HEK293 (cell line): ENCODE results near the gene ABCC11.
A peak's percentile ranks its signal among the peaks of the same experiment; 100 is the strongest.

Experiments used
- CTCF ChIA-PET: fragments of 350-600 bp; formaldehyde crosslinking; extraction: SDS; loops from one replicate; lab custom pipeline; 2021; ENCODE audit warnings: antibody characterized with exemption; lab: Yijun Ruan, JAX
- POLR2A ChIA-PET: fragments of 300-600 bp; formaldehyde crosslinking; extraction: SDS; loops from one replicate; lab custom pipeline; 2020; ENCODE audit warnings: antibody characterized with exemption, inconsistent platforms; lab: Yijun Ruan, JAX
- H3K27ac ChIP-seq: fragments of 200-500 bp; sonication (Bioruptor generic); 2 replicates; pipeline ENCODE4 v1.5.1; 2014; ENCODE audit warnings: low read depth, low read length, control low read depth, inconsistent platforms; ENCODE audit errors: extremely low read depth
- H3K36me3 ChIP-seq, 2 experiments: fragments of 200-500 bp in 1 of 2; sonication (Bioruptor generic) in 1 of 2; 1 replicate in 1 of 2; 2 replicates in 1 of 2; pipeline ENCODE4 v1.5.1; 2014 to 2017; ENCODE audit warnings: inconsistent platforms in 2 of 2, low read length in 2 of 2; ENCODE audit not compliant: control insufficient read depth in 2 of 2, insufficient read depth in 1 of 2
- H3K4me1 ChIP-seq: fragments of 200-500 bp; sonication (Bioruptor generic); 2 replicates; pipeline ENCODE4 v1.5.1; 2014; ENCODE audit warnings: mild to moderate bottlenecking, low read length, inconsistent platforms; ENCODE audit not compliant: control insufficient read depth, insufficient read depth
- H3K4me3 ChIP-seq: 2 replicates; pipeline ENCODE4 v1.5.1; 2011; ENCODE audit warnings: low read depth, mild to moderate bottlenecking, control low read depth, low read length, moderate library complexity
- H3K9me3 ChIP-seq: fragments of 200-500 bp; sonication (Bioruptor generic); 2 replicates; pipeline ENCODE4 v1.5.1; 2014; ENCODE audit warnings: low read depth, low read length, inconsistent platforms; ENCODE audit not compliant: control insufficient read depth, insufficient read depth
- IKZF3 ChIP-seq: fragments of 450-650 bp; IDR thresholded peaks from 2 replicates; pipeline ENCODE4 v1.5.0; 2018; ENCODE audit warnings: missing biosample characterization, mild to moderate bottlenecking, missing genetic modification characterization, moderate library complexity
- MYNN ChIP-seq: fragments of 450-650 bp; formaldehyde crosslinking; IDR thresholded peaks from 2 replicates; pipeline ENCODE4 v1.5.1; 2016; ENCODE audit warnings: missing biosample characterization, missing genetic modification characterization, borderline replicate concordance
- RBAK ChIP-seq: fragments of 450-650 bp; formaldehyde crosslinking; IDR thresholded peaks from 2 replicates; pipeline ENCODE4 v1.5.1; 2016; ENCODE audit warnings: missing biosample characterization, missing genetic modification characterization
- REST ChIP-seq: fragments of 450-650 bp; formaldehyde crosslinking; IDR thresholded peaks from 2 replicates; pipeline ENCODE4 v1.5.1; 2016; ENCODE audit warnings: missing biosample characterization, missing genetic modification characterization
- SCRT1 ChIP-seq: fragments of 450-650 bp; formaldehyde crosslinking; IDR thresholded peaks from 2 replicates; pipeline ENCODE4 v1.5.1; 2016; ENCODE audit warnings: missing biosample characterization, missing genetic modification characterization, borderline replicate concordance
- ZBTB11 ChIP-seq: fragments of 450-650 bp; formaldehyde crosslinking; conservative IDR thresholded peaks from 2 replicates; pipeline ENCODE4 v1.5.1; 2016; ENCODE audit warnings: low read depth, missing biosample characterization, missing genetic modification characterization
- ZBTB20 ChIP-seq: fragments of 450-650 bp; formaldehyde crosslinking; IDR thresholded peaks from 2 replicates; pipeline ENCODE4 v1.5.1; 2016; ENCODE audit warnings: missing biosample characterization, missing genetic modification characterization
- ZNF114 ChIP-seq: fragments of 450-650 bp; formaldehyde crosslinking; IDR thresholded peaks from 2 replicates; pipeline ENCODE4 v1.5.0; 2017; ENCODE audit warnings: missing biosample characterization, missing genetic modification characterization
- ZNF146 ChIP-seq: fragments of 450-650 bp; formaldehyde crosslinking; IDR thresholded peaks from 2 replicates; pipeline ENCODE4 v1.5.1; 2016; ENCODE audit warnings: missing biosample characterization, missing genetic modification characterization
- ZNF157 ChIP-seq: fragments of 450-650 bp; formaldehyde crosslinking; IDR thresholded peaks from 2 replicates; pipeline ENCODE4 v1.5.1; 2016; ENCODE audit warnings: missing biosample characterization, missing genetic modification characterization
- ZNF19 ChIP-seq: fragments of 450-650 bp; formaldehyde crosslinking; IDR thresholded peaks from 2 replicates; pipeline ENCODE4; 2016; ENCODE audit warnings: missing biosample characterization, missing genetic modification characterization, low read depth
- ZNF248 ChIP-seq: fragments of 450-650 bp; formaldehyde crosslinking; IDR thresholded peaks from 2 replicates; pipeline ENCODE4 v1.5.1; 2017; ENCODE audit warnings: missing biosample characterization, missing genetic modification characterization
- ZNF362 ChIP-seq: fragments of 450-650 bp; formaldehyde crosslinking; IDR thresholded peaks from 2 replicates; pipeline ENCODE4 v1.5.1; 2016; ENCODE audit warnings: missing biosample characterization, missing genetic modification characterization
- ZNF48 ChIP-seq: fragments of 450-650 bp; formaldehyde crosslinking; IDR thresholded peaks from 2 replicates; pipeline ENCODE4 v1.5.1; 2016; ENCODE audit warnings: missing biosample characterization, missing genetic modification characterization
- ZNF560 ChIP-seq: fragments of 450-650 bp; formaldehyde crosslinking; IDR thresholded peaks from 2 replicates; pipeline ENCODE4 v1.5.1; 2017; ENCODE audit warnings: missing biosample characterization, missing genetic modification characterization, borderline replicate concordance
- ZNF626 ChIP-seq: fragments of 450-650 bp; sonication (Bioruptor Pico); formaldehyde crosslinking; IDR thresholded peaks from 2 replicates; pipeline ENCODE4 v1.5.1; 2018; ENCODE audit warnings: missing biosample characterization, missing genetic modification characterization, inconsistent platforms
- ZNF747 ChIP-seq: fragments of 450-650 bp; formaldehyde crosslinking; IDR thresholded peaks from 2 replicates; pipeline ENCODE4 v1.5.1; 2016; ENCODE audit warnings: missing biosample characterization, missing genetic modification characterization
- TF ChIP-seq, protein P1 (sequence below): fragments of 450-650 bp; formaldehyde crosslinking; IDR thresholded peaks from 2 replicates; pipeline ENCODE4 v1.5.1; 2016; ENCODE audit warnings: missing biosample characterization, missing genetic modification characterization

The ABCC11 gene

DNA sequence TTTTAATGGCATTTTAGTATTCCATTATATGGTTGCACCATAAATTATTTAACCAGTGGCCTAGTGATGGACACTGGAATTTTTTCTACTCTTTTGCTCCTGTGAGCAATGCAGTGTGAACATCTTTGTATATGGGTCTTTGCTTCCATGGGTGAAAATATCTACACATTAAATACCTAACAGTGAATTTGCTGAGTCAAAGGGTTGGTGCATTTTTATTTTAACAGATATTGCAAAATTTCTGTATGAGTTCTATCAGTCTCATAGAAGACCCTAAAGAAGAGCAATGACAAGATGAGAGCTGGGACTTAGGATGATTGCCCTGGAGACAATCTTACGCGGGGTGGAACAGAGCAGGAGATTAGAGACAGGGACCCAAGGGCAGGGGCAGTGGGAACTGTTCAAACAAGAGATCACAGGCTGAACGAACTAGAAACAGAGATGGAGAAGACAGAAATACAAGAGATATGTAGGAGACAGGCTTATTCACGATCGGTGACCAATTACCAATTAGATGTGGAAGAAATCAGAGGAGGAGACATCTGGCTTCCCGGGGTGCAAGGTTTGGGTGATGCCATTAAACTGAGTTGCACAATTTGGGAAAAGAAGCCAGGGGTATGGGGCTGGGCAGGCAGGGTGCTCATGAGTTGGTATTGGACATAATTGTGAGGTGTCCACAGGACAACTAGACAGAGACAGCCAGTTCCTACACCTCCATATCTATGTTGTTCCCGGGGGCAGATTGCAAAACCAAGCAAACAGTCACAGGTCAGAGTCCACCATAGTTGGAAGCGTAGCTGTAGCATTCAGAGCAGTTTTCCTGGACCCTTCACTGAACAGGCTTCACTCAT lies 43.1 kb downstream of the ABCC11 start:
- Histone ChIP-seq H3K36me3 (no peaks in the 10 kb centered on the region), H3K4me3 (no peak overlapping the region), H3K27ac (no peak overlapping the region), H3K4me1 (no peaks in the 10 kb centered on the region), H3K9me3 (no peaks in the 10 kb centered on the region)
- POLR2A ChIA-PET, result no interaction called here
- CTCF ChIA-PET, result no interaction called here
- peak; percentile 1; the same call in 1 of the 2 replicates for TF ChIP-seq ZNF157
- no peak for TF ChIP-seq MYNN (tag by site-specific recombination)

GRCh38 chr16:48201515-48202201 lies 45.7 kb downstream of the ABCC11 start:
- POLR2A ChIA-PET, result no interaction called here
- H3K9me3 ChIP-seq, result no peaks in the 10 kb centered on the region
- no peak overlapping the region for H3K27ac ChIP-seq
- TF ChIP-seq SCRT1 (tag by site-specific recombination) (no peak), ZNF248 (no peak), RBAK (no peak), ZNF114 (tag by site-specific recombination) (no peak), REST (tag by site-specific recombination) (no peak), ZNF560 (tag by site-specific recombination) (no peak), ZNF48 (tag by site-specific recombination) (no peak), ZNF146 (tag by site-specific recombination) (no peak), IKZF3 (tag by site-specific recombination) (no peak), ZNF19 (tag by site-specific recombination) (no peak), ZBTB20 (tag by site-specific recombination) (no peak), ZNF362 (tag by site-specific recombination) (no peak)
- H3K4me1 ChIP-seq, result no peaks in the 10 kb centered on the region
- no peak overlapping the region for H3K4me3 ChIP-seq
- CTCF ChIA-PET, result no interaction called here
- no peaks in the 10 kb centered on the region for H3K36me3 ChIP-seq

GRCh38 chr16:48197294-48197693 lies 50.0 kb downstream of the ABCC11 start:
- no peak overlapping the region for H3K27ac ChIP-seq
- H3K9me3 ChIP-seq, result no peaks in the 10 kb centered on the region
- no peaks in the 10 kb centered on the region for H3K36me3 ChIP-seq
- no peak overlapping the region for H3K4me3 ChIP-seq
- ChIA-PET POLR2A (no interaction called here), CTCF (no interaction called here)
- H3K4me1 ChIP-seq, result peaks cover 3% of the 10 kb centered on the region; the same call in 1 of the 2 replicates
- TF ChIP-seq SCRT1 (tag by site-specific recombination) (no peak), ZNF747 (tag by site-specific recombination) (no peak), ZNF626 (tag by site-specific recombination) (no peak), ZNF362 (tag by site-specific recombination) (no peak), ZBTB11 (tag by site-specific recombination) (no peak)
- TF ChIP-seq, protein P1, sequence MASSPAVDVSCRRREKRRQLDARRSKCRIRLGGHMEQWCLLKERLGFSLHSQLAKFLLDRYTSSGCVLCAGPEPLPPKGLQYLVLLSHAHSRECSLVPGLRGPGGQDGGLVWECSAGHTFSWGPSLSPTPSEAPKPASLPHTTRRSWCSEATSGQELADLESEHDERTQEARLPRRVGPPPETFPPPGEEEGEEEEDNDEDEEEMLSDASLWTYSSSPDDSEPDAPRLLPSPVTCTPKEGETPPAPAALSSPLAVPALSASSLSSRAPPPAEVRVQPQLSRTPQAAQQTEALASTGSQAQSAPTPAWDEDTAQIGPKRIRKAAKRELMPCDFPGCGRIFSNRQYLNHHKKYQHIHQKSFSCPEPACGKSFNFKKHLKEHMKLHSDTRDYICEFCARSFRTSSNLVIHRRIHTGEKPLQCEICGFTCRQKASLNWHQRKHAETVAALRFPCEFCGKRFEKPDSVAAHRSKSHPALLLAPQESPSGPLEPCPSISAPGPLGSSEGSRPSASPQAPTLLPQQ (tag by site-specific recombination), result no peak
